GM20000 (cell line): ENCODE measurements around the gene OR2T1.
"Not testable (repeated sequence)": the region's sequence is repeated elsewhere in the genome, so short reads cannot be mapped to it uniquely, and the experiment has no call there.

Experiments used
- DNase-seq: peaks from one replicate; pipeline ENCODE4 v3.0.0; 2012; ENCODE audit warnings: low spot score
- TF ChIP-seq, protein P1 (sequence below): IDR thresholded peaks from 2 replicates; pipeline ENCODE4 v1.5.1; 2012; ENCODE audit warnings: mild to moderate bottlenecking, control low read depth; ENCODE audit errors: extremely low read depth, missing control alignments

The OR2T1 gene

DNA sequence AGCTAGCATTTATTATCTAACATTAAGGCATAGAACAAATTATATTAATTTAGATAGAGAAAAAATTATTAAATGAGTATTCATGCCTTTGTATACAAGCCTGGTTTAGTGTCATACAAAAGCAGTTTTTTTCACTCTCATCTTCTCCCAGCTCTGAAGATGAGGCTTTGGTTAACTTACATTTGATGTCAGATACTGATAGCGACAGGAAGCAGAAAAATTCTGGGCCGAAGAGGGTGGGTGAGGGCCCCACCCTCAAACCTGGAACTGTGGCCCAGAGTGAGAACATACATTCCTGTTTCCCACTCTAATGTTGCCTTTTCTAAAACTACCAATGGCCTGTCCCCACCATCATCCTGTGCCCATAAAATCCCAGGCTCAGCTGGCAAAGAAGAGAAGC lies 15.0 kb downstream of the OR2T1 start:
- no peak for DNase-seq
- TF ChIP-seq, protein P1, sequence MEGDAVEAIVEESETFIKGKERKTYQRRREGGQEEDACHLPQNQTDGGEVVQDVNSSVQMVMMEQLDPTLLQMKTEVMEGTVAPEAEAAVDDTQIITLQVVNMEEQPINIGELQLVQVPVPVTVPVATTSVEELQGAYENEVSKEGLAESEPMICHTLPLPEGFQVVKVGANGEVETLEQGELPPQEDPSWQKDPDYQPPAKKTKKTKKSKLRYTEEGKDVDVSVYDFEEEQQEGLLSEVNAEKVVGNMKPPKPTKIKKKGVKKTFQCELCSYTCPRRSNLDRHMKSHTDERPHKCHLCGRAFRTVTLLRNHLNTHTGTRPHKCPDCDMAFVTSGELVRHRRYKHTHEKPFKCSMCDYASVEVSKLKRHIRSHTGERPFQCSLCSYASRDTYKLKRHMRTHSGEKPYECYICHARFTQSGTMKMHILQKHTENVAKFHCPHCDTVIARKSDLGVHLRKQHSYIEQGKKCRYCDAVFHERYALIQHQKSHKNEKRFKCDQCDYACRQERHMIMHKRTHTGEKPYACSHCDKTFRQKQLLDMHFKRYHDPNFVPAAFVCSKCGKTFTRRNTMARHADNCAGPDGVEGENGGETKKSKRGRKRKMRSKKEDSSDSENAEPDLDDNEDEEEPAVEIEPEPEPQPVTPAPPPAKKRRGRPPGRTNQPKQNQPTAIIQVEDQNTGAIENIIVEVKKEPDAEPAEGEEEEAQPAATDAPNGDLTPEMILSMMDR = no peak

DNA sequence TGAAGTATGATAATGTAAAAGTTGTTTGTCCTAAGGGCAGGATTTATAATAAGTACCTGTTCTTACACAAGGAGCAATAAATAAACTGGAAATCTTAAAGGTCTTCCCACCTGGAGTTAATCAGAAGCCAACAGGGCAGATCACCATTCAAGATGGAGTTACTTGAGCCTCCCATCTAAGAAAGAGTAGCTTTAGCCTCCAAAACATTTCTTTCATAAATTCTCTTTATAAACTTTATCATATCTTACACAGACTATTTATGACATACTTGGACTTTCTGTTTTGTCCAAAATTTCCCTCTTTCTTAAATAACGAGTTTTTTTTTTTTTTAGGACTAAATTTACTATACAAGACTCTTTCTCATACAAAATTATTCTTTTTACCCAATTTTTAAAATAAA lies 18.5 kb downstream of the OR2T1 start:
- TF ChIP-seq, protein P1 = no peak
- no peak for DNase-seq

DNA sequence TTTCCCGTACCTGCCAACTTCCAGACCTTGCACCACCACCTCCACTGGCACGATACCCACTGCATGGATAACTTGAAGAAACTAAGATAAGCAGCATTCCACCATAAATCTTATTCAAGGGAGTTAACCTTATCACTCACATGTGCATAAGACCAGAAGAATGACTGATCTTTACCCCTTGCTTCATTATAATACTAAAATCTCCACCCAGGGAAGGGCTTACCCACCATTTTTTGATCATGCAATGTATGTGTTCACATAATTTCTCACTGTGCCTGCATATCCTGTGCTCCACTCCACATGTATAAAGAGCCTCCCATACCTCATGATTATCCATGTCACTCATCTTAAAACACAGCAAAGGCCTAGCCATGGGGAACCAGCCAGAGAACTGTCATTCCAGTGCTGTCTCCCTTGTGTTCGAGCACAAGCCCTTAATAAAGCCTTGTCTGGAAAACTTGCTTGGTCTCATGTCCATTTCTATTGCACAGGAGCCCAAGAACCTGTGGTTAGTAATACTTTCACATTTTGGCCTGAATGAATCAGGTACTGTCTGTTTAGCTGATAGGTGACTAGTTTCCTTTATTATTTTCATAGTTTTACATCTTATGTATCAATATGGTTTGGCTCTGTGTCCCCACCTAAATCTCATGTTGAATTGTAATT lies 24.8 kb downstream of the OR2T1 start:
- DNase-seq = not testable (repeated sequence)

DNA sequence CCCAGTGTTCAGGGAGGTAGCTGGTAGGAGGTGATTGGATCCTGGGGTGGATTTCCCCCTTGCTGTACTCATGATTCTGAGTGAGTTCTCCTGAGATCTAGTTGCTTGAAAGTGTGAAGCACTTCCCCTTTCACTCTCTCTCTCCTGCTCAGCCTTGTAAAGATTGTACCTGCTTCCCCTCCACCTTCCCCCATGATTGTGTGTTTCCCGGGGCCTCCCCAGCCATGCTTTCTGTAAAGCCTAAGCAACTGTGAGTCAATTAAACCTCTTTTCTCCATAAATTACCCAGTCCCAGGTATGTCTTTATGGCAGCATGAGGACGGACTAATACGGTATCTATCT lies 25.3 kb downstream of the OR2T1 start:
- not testable (repeated sequence) for DNase-seq

DNA sequence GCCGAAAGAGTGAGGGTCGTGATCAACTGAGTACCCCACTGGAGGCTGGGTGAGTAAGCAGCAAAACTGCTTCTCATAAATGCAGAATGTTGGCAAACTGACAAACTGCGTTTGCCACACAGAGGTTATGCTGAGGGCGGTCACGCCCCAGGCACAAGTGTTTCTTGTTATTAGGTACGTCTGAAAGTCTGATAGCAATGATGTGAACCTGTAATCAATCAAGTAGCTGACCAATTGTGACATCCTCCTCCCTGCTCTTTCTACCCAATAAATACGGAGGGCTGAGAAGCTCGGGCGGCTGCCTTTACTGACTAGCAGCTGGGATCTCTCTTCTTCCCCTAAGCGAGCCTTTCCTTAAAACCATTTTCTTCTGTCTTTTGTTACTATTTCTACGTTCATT lies 28.8 kb downstream of the OR2T1 start:
- DNase-seq = not testable (repeated sequence)

DNA sequence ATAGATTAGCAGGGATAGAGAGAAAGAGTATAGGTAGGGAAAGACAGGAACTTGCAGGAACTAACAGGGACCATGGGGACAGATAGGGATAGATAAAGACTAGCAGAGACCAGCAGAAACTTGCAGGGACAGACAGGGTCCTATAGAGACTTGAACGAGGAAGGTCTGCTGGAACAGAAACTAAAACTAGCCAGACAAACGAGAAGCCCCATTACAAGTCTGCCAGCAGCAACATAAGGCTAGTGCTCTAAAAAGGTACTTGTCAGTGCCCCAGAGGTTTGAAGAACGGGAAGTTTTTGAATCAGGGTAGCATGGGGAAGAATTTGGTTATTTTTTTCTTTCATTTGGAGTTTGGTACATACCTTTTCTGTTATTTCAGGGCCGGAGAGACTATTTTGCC lies 29.4 kb downstream of the OR2T1 start:
- DNase-seq = not testable (repeated sequence)

DNA sequence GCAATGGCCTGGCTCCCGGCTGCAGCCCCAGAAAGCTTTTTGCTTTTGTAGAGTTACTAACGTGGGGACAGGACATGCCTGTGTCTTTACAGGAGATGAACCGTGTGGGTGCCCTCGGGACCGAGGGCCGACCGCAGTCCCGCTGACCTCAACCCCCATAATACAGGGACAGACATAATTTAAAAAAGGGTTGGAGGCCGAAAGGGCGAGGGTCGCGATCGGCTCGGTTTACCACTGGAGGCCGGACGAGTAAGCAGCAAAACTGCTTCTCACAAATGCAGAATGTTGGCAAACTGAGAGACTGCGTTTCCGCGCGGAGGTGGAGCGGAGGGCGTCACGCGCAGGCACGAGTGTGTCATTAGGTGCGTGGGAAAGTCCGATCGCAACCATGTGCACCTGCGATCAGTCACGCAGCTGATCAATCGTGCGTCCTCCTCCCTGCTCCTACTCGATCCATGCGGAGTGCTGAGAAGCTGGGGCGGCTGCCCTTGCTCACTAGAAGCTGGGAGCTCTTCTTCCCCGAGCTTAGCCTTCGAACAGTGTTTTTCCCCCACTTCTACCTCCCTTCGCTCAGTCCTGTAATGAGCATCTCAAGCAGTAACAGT lies 31.1 kb downstream of the OR2T1 start:
- not testable (repeated sequence) for DNase-seq

DNA sequence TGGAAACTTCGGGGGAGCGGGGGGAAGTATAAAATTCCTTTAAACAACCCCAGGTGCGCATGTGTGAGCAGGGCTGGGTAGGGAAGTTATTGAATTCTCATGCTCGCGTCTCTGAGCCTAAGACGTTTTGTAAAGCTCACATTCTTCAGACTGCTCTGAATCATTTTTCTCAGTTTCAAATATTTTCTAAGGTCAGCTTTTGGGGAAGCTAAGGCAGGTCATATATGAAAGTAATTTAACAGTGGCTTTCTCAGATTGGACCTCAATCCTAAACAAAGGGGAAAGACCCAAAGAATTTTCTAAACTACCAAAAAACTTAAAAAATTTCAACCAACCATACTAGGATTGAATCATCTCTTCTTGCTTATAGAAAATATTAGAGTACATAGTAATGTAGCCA lies 32.1 kb downstream of the OR2T1 start:
- not testable (repeated sequence) for DNase-seq

DNA sequence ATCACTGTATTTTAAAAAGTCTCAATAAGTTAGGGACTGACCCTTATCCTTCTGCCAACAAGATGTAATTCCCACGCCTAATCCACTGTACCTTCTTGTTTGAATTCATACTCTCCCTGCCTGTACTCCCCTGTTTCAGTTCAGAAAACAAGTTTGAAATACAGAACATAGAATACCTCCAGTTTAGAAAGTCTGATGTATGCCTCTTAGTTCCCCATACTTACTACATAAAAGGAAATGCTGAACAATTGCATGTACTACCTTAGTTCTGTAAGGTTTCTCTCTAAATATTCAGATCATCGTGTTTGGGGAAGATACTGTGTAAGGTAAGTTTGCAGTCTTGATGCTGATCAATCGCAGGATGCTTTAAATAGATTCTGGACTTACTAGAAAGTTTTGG lies 33.5 kb downstream of the OR2T1 start:
- not testable (repeated sequence) for DNase-seq

DNA sequence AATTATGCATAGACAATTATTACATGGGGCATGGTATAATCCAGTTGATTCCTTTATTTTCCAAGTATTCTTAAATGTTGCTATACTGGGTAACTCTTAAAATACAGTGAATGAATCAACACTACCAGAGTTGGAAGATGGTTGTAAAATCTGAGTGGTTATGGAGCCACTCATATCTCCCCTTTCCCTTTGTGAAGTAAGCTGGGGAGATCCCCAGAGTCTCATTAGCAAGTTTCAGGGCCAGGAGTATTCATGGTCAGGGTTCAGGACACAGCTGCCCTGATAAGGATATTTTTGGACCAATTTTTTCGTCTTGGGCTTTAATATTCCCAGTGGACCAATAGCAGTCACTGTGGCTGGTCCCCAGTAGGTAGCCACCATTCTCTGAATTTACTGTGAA lies 35.8 kb downstream of the OR2T1 start:
- DNase-seq = not testable (repeated sequence)

DNA sequence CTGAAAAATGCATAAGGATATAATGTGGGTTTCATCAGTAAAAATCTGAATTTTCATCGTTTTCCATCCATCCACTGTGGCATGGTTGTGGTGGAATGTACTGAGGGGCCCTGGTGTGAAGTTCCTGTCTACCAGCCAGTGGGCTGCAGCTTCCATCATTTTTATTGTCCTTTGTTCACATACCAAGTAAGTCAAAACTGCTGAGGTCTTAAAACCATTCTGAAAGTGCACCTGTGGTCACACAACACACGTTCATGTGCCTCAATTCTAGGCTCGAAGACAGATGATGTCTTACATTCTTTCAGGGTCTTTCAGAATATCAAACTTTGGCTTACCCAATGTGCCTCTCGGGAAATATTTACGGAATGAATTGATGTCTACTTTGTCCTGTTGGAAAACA lies 36.4 kb downstream of the OR2T1 start:
- not testable (repeated sequence) for DNase-seq

DNA sequence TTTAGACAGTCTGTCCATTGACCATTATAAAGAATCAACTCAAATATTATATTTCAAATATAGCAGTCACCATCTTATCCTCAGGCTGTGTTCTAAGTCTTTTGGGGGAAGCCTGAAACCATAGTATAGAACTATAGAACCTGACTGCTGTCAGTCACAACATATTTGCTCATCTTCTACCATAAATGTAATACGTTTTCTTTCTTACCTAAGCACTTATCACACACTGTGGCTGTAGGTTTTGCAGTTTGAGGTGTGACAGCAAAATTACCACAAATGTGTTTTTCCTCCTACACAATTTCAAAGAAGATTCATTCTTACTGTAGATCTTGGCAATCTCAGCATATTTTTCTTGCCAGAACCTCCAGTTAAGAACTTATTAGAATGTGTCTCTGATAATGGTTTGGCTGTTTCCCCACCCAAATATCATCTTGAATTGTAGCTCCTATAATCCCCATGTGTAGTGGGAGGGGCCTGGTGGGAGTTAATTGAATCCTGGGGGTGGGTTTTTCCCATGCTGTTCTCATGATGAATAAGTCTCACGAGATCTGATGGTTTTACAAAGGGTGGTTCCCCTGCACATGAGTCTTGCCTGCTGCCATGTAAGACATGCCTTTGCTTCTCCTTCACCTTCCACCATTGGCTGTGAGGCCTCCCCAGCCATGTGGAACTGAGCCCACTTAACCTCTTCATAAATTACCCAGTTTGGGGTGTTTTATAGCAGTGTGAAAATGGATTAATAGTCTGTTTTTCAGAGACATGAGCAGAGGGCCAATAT lies 39.8 kb downstream of the OR2T1 start:
- DNase-seq = not testable (repeated sequence)

DNA sequence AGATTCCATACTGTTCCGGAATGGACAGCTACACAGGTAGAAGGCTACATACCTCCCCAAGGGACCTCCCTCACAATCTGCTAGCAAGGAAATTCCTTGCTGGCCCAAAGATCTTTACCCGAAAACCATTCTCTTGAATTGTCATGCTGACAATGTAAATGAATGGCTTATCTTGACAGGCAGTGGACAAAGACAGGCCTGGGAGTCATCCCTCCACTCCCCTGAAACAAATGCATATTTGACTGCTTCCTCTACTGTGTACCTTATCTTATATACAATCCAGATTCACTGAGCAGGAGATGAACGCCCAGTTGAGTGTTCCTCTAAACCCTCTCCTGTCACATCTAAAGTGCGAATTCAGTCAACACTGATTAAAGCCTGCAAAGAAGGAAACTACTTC lies 41.8 kb downstream of the OR2T1 start:
- DNase-seq = not testable (repeated sequence)

DNA sequence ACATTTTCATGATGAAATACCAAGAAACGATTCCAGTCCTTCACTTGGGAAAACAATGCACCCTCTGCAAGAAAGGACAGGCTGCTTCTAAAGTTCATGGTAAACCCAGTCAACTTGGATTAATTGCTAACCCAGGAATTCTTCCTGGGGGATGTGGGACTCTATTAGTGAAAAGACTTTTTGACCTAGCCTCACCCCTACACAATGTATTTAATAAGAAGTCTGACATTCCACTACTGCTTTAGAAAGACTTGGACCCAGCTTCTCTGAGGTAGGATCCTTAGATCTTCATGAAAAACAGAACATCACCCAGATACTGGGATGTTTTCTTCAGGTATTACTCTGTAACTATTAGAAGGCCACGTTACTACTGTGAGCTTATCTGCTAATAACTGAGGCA lies 42.6 kb downstream of the OR2T1 start, which contains the start of gene OR2T2:
Gene OR2T2, plus strand, starts transcription at position 239 of the 400 bp plus-strand sequence. CDS start 7,161 bp downstream, outside the sequence.
- not testable (repeated sequence) for DNase-seq

DNA sequence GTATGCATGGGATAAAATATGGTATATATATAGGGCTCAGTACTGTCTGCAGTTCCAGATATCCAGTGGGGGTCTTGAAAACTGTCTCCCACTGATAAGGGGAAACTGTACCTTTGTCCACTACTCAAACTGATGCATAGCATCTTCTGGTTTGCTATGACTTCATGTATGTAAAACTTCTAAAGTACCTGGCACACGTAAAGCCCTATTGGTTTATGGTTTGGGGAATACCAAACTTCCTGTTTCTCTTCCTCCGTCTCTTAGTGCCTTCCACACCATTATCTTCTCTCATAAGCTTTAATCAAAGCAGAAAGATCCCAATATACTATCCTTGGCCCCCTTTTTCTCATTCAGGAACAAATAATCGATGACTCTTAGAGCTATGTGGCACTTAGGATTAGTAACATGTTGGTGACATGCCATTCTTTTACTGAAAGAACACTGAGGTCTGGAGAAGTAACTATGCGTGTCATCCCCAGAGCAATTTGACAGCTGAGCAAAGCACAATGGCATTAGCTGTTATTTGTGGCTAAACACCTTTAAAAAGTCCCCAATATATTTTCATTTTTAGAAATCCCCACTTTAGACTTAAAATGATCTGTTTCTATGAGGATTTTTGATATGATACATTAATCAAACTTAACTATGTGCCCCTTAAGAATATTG lies 45.7 kb downstream of the OR2T1 start:
- not testable (repeated sequence) for DNase-seq

DNA sequence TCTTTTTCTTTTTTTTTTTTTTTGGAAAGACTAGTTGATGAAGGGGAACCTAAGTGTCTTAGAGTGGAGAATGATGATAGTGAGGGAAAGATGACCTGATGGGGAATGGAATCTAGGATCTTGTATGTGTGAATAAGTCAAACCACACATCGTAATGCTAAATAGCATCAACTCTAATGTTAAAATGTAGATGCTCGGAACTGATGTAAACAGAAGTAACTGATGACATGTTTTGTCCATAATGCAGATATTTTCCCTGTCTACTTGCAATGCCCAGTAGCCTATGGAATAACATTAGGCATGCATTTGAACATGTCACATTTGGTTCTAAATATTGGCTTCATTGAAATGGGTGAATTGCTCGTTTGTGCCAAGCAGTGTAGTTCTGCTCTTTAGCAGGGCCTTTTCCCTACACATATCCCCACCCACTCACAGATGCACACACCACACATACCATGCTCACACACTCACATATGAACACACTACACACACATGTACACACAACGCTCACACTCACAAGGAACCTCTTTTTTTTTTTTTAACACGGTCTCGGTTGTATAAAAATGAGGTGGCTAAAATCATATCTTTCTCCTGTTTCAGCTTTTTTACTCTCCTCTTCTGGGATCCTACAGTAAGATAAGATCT lies 47.1 kb downstream of the OR2T1 start:
- DNase-seq = not testable (repeated sequence)

DNA sequence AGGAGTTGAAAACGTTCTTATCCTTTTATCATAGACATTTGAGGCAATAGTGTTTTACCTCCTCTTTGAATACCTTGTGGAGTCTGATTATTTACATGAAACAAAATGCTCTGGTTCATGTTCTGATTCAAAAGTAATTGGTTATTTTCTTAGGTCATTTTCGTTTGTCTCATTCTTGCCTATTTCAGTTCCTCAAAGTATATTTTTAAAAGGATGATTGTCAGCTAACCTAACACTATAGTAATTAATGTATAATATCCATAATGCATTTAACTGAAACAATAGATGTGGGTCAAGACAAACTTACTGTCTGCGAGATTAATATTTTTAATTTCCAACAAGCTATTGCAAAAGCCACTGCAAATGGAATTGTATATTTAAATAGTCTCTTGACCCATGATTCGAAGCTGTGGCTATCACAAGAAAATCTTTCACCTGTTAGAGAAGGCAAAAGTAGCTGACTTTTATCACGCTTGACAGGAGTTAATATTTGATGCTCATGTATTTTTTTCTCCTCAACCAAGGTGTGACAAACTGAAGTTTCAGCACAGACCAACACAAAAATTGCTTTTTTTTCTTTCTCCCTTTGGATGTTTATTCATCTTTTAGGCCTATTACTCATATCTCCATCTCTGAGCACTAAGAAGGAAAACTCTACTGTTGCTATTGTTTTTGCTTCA lies 47.8 kb downstream of the OR2T1 start:
- not testable (repeated sequence) for DNase-seq

DNA sequence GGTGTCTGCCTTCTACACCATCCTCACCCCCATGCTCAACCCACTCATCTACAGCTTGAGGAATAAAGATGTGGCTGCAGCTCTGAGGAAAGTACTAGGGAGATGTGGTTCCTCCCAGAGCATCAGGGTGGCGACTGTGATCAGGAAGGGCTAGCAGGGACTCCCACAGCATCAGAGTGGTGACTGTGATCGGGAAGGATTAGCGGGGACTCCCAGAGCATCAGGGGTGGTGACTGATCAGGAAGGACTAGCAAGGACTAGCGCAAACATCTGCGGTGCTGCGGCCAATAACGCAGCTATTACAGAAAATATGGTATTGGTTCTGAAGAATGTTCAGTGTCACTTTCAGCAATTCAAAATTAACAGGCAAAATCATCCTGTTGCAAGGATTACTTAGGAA lies 50.8 kb downstream of the OR2T1 start:
- DNase-seq = not testable (repeated sequence)
